Activated CD4-positive, alpha-beta T cell treated with anti-CD3 and anti-CD28 coated beads, Interleukin-2, amount 50 U/mL, for 1 hour (primary cell): Measurements from ENCODE around the gene NUDT5.
"Not testable (repeated sequence)": the region's sequence is repeated elsewhere in the genome, so short reads cannot be mapped to it uniquely, and the experiment has no call there.

Experiments
- DNase-seq: peaks from one replicate; pipeline ENCODE4 v3.0.0-alpha.2; 2020

The NUDT5 gene

GRCh38 chr10:12195603-12196506, at the start of gene NUDT5, which contains the start of gene CDC123:
Gene NUDT5 (minus strand): TSS chr10:12195891. CDS start chr10:12186291, 9,600 bp downstream.
Gene CDC123 (plus strand): TSS chr10:12196188. CDS start chr10:12196246, 58 bp downstream.
- peak; percentile 76 for DNase-seq

- no peak for DNase-seq
These were observed 48.4 kb upstream of the NUDT5 start for GRCh38 chr10:12243864-12244620.

GRCh38 chr10:12241810-12242529, 46.3 kb upstream of the NUDT5 start:
- DNase-seq, result no peak

- no peak for DNase-seq
These were observed 43.1 kb upstream of the NUDT5 start for GRCh38 chr10:12238821-12239220.

- DNase-seq, result no peak
These were observed 41.9 kb upstream of the NUDT5 start for GRCh38 chr10:12237265-12238220.

GRCh38 chr10:12235796-12236195, 40.1 kb upstream of the NUDT5 start:
- no peak for DNase-seq

GRCh38 chr10:12235116-12235694, 39.5 kb upstream of the NUDT5 start:
- DNase-seq, result no peak

- not testable (repeated sequence) for DNase-seq
These were observed 39.0 kb upstream of the NUDT5 start for GRCh38 chr10:12234687-12235086.

- DNase-seq, result no peak
These were observed 33.2 kb upstream of the NUDT5 start for GRCh38 chr10:12228851-12229250.

- DNase-seq, result not testable (repeated sequence)
These were observed 30.7 kb upstream of the NUDT5 start for GRCh38 chr10:12226438-12226837.

- no peak for DNase-seq
These were observed 29.8 kb upstream of the NUDT5 start for GRCh38 chr10:12225444-12225843.

GRCh38 chr10:12221323-12222298, 25.9 kb upstream of the NUDT5 start:
- no peak for DNase-seq

GRCh38 chr10:12218991-12219390, 23.3 kb upstream of the NUDT5 start:
- no peak for DNase-seq

GRCh38 chr10:12214763-12215218, 19.1 kb upstream of the NUDT5 start:
- peak; percentile 31 for DNase-seq

GRCh38 chr10:12214093-12214492, 18.4 kb upstream of the NUDT5 start:
- DNase-seq, result no peak

GRCh38 chr10:12213621-12214020, 17.9 kb upstream of the NUDT5 start:
- DNase-seq, result no peak

GRCh38 chr10:12212454-12212853, 16.8 kb upstream of the NUDT5 start:
- no peak for DNase-seq

GRCh38 chr10:12208460-12208859, 12.8 kb upstream of the NUDT5 start:
- no peak for DNase-seq

GRCh38 chr10:12207114-12207513, 11.4 kb upstream of the NUDT5 start:
- DNase-seq, result no peak

- no peak for DNase-seq
These were observed 9.4 kb upstream of the NUDT5 start for GRCh38 chr10:12205082-12205481.
